ENCODE results near the gene DYSF.

DNA sequence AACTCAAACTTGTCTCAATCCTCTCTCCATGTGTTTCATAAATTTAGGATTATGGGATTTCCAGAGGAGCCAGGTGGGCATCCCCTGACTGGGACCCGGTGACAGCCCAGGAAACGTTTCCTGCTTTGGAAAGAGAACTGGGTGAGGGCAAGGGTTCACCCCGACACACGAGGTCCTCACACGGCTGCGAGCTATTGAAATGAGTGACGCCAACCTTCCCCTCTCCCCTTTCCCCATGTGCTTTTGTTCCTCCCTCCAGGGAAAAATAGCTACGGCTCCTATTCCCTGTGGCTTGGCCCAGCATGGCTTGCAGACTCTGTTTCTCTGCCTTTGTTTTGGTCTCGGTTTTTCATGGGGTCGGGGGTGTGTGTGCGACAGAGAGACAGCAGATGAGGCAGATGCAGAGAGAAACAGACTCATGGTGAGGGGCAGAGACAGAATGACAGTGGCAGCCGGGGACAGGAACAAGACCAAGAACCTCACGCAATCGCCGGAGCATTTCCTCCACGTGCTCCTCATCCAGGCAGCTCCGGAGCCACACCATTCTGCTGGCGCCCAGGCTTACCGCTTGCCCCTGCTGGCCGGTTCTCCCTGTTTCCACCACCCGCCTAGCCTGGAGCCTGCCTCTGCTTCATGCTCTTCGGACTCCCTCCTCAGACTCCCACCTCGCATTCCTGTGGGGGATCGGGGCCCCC is 238.5 kb downstream of the DYSF start:
- TF ChIP-seq POLR2AphosphoS5 (IDR thresholded peaks at IDR 0.05; ENCODE audit: borderline replicate concordance, low read depth, low read length) (no peak), EZH2 (IDR thresholded peaks at IDR 0.05) (no peak)

All from SK-N-MC (cell line).